DOHH2 (cell line): ENCODE results near the gene KCNQ1.

Experiments used
- H3F3A ChIP-seq: fragments of 200-600 bp; sonication (generic), shearing (Covaris generic); 2 replicates; pipeline ENCODE4 v1.6.0; 2016; ENCODE audit warnings: antibody characterized with exemption, mild to moderate bottlenecking; ENCODE audit not compliant: control insufficient read depth, insufficient read depth
- H3K27ac ChIP-seq: fragments of 200-600 bp; sonication (generic); 2 replicates; pipeline ENCODE4 v1.5.1; 2014; ENCODE audit warnings: low read depth, mild to moderate bottlenecking, low read length, moderate library complexity
- H3K27me3 ChIP-seq: fragments of 200-600 bp; sonication (generic); 2 replicates; pipeline ENCODE4 v1.6.1; 2014; ENCODE audit warnings: mild to moderate bottlenecking, low read length, mixed read lengths; ENCODE audit not compliant: control insufficient read depth
- H3K36me3 ChIP-seq: fragments of 200-600 bp; sonication (generic); 2 replicates; pipeline ENCODE4 v1.6.1; 2014; ENCODE audit warnings: mild to moderate bottlenecking, low read length, moderate library complexity, mixed read lengths; ENCODE audit not compliant: control insufficient read depth
- H3K4me1 ChIP-seq: fragments of 200-600 bp; sonication (generic); 2 replicates; pipeline ENCODE4 v1.6.1; 2014; ENCODE audit warnings: mild to moderate bottlenecking, low read length, mixed read lengths; ENCODE audit not compliant: control insufficient read depth
- H3K4me2 ChIP-seq: fragments of 200-600 bp; sonication (generic); 2 replicates; pipeline ENCODE4 v1.6.0; 2014; ENCODE audit warnings: mild to moderate bottlenecking, low read length, moderate library complexity
- H3K4me3 ChIP-seq: fragments of 200-600 bp; sonication (generic); 2 replicates; pipeline ENCODE4 v1.5.1; 2014; ENCODE audit warnings: mild to moderate bottlenecking, low read length, mixed read lengths
- H3K79me2 ChIP-seq: fragments of 200-600 bp; sonication (generic); 2 replicates; pipeline ENCODE4 v1.6.1; 2014; ENCODE audit warnings: mild to moderate bottlenecking, low read length, mixed read lengths; ENCODE audit not compliant: control insufficient read depth
- H3K9me2 ChIP-seq: fragments of 200-600 bp; sonication (generic); replicated peaks from 2 replicates; pipeline ENCODE4 v1.6.1; 2014; ENCODE audit warnings: mild to moderate bottlenecking, low read length, mixed read lengths; ENCODE audit not compliant: control insufficient read depth
- H3K9me3 ChIP-seq: fragments of 200-600 bp; sonication (generic); 2 replicates; pipeline ENCODE4 v1.6.1; 2014; ENCODE audit warnings: antibody characterized with exemption, low read length, mixed read lengths; ENCODE audit not compliant: control insufficient read depth, insufficient read depth
- H4K20me1 ChIP-seq: fragments of 200-600 bp; sonication (generic); 2 replicates; pipeline ENCODE4 v1.6.0; 2014; ENCODE audit warnings: low read depth, mild to moderate bottlenecking, antibody characterized with exemption, low read length, moderate library complexity; ENCODE audit not compliant: control insufficient read depth, insufficient read depth
- CTCF ChIP-seq: fragments of 200-600 bp; sonication (generic); IDR thresholded peaks from one replicate; pipeline ENCODE4 v1.5.1; 2014; ENCODE audit warnings: antibody characterized with exemption, mild to moderate bottlenecking, low read depth, low read length; ENCODE audit not compliant: poor library complexity, severe bottlenecking
- EZH2phosphoT487 ChIP-seq: fragments of 200-600 bp; sonication (generic); IDR thresholded peaks from 2 replicates; pipeline ENCODE4 v1.6.1; 2017; ENCODE audit warnings: borderline replicate concordance, mild to moderate bottlenecking, antibody characterized with exemption, low read length, moderate library complexity, mixed read lengths

Gene KCNQ1

GRCh38 chr11:2641623-2642022 lies 196.8 kb downstream of the KCNQ1 start:
- Histone ChIP-seq H4K20me1 (no peaks in the 10 kb centered on the region), H3K9me2 (no peaks in the 10 kb centered on the region), H3K4me2 (no peak overlapping the region), H3K79me2 (no peaks in the 10 kb centered on the region), H3F3A (no peaks in the 10 kb centered on the region), H3K27me3 (0 out of 2 replicates have a peak, but pooled peaks cover 3% of the 10 kb centered on the region), H3K27ac (no peak overlapping the region), H3K9me3 (no peaks in the 10 kb centered on the region), H3K36me3 (no peaks in the 10 kb centered on the region), H3K4me1 (no peaks in the 10 kb centered on the region), H3K4me3 (no peak overlapping the region)
- TF ChIP-seq EZH2phosphoT487 (no peak), CTCF (no peak)

- Histone ChIP-seq H3K4me3 (no peak overlapping the region), H3K9me3 (no peaks in the 10 kb centered on the region), H3K79me2 (no peaks in the 10 kb centered on the region), H3K27me3 (0 out of 2 replicates have a peak, but pooled peaks cover 3% of the 10 kb centered on the region), H3F3A (no peaks in the 10 kb centered on the region), H3K4me2 (no peak overlapping the region), H3K36me3 (no peaks in the 10 kb centered on the region), H3K4me1 (no peaks in the 10 kb centered on the region), H3K9me2 (no peaks in the 10 kb centered on the region), H3K27ac (no peak overlapping the region), H4K20me1 (no peaks in the 10 kb centered on the region)
- TF ChIP-seq CTCF (no peak), EZH2phosphoT487 (no peak)
Measured at GRCh38 chr11:2643746-2644145, 198.9 kb downstream of the KCNQ1 start.

- Histone ChIP-seq H3K4me3 (no peak overlapping the region), H3K27ac (no peak overlapping the region), H4K20me1 (no peaks in the 10 kb centered on the region), H3K9me3 (peaks cover 1% of the 10 kb centered on the region; the same call in 1 of the 2 replicates), H3F3A (no peaks in the 10 kb centered on the region), H3K36me3 (no peaks in the 10 kb centered on the region), H3K4me1 (no peaks in the 10 kb centered on the region), H3K79me2 (no peaks in the 10 kb centered on the region), H3K4me2 (no peak overlapping the region), H3K27me3 (0 out of 2 replicates have a peak, but pooled peaks cover 3% of the 10 kb centered on the region), H3K9me2 (no peaks in the 10 kb centered on the region)
- no peak for TF ChIP-seq EZH2phosphoT487
- TF ChIP-seq CTCF = no peak
Measured at GRCh38 chr11:2644844-2645778, 200.3 kb downstream of the KCNQ1 start.
